ENCODE measurements around the gene GMDS.

GMDS gene

DNA sequence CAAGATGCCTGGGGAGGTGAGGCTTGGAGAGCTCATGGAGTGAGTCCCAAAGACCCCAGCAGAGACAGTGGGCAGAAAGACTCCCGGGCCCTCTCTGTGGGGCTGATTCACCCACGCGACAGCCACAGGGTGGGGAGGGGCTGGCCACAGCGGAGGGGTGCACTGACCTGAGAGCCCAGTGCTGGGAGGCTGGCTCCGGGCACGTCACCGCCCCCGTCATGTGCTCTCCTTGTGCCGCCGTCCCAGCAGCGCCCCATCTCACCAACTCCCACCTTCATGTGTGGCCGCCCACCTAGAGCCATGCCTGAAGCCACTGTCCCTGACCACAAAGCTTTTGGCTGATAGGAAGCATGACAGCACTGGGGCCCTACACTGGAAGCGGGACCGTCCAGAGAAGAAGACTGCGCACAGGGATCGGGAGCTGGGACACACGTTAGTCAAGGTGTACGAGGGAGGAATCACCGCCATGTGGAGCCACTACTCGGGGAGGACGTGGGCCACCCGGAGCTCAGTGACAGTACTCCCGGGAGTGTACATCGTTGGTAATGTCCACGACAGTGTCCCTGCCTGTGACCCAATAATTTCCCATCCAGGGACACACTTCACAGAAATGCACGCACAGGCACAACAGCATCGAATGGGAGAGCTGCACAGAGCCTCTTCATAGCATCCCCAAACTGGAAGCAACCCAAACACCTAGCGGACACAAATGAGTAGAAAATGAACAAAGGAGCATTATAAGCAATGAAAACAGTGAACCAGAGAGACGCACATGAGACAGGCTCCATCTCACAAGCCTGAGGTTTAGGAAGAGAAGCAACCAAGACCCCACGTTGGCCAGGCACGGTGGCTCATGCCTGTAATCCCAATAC is 664.0 kb downstream of the GMDS start:
- in situ Hi-C loops (cut with MboI; ENCODE audit: low pct_unique_long_range_greater_than_20kb, low sequenced_read_pairs): loop anchor here (25.0 kb wide), 3 partner anchors 781 to 1056 kb away; no protein-coding TSS in a partner anchor
- no peak for DNase-seq

DNA sequence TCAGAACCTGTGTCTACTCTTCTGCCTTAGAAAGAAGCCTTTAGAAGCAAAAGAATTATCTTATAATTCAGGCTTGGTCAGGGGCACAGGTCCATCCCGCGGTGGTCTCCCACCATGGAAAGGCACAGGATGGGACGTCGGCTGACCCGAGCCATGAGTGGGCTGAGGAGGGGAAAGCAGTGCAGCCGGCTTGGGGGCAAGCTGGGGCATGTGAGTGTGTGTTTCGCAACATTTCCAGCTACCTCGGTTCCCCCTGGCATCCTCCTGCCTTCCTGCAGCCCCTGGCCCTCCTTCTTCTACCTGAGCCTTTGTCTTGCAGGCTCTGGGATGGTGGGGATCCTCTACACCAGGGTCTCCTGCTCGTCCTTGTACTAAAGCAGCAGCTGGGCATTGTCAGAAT is 664.8 kb downstream of the GMDS start:
- in situ Hi-C loops (cut with MboI; ENCODE audit: low pct_unique_long_range_greater_than_20kb, low sequenced_read_pairs): loop anchor here (25.0 kb wide), 3 partner anchors 782 to 1057 kb away; no protein-coding TSS in a partner anchor
- no peak for DNase-seq

DNA sequence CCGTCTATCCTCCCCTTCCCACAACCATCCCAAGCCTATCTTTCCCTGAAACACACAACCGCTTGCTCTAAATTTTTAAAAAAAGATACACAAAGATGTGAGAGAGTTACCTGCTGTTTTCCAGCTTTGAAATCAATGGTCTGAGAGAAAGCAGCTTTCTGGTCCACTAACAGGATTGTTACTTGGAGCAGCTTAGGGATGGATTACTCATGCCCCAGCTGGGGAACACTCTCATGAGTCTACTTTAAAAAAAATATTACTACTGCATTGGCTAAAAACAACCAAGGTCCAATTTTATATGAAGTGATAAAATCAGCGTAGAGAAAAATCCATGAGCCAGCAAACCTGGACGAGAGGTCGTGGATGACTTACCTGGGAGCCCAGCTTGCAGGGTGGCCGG is 665.3 kb downstream of the GMDS start:
- no peak for DNase-seq
- in situ Hi-C loops (cut with MboI; ENCODE audit: low pct_unique_long_range_greater_than_20kb, low sequenced_read_pairs): loop anchor here (25.0 kb wide), 3 partner anchors 782 to 1057 kb away; no protein-coding TSS in a partner anchor

DNA sequence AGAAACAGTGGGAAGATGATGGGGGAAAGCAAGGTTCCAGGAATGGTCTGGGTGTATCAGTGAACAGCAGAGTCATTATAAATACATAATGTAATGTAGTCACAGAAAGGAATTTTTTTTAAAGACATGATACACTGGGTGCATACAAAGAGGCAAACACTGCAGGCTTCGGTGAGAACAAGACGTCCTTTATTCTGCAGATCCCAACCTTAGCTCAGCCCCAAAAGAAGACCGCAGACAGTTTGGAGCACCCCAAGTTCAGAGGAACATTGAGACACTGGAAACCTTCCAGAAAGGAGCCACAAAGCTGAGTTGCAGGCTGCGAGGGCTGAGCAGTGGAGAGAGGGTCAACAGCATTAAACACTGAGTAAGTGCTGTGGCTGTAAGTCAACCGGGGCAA is 666.3 kb downstream of the GMDS start:
- no peak for DNase-seq
- in situ Hi-C loops (cut with MboI; ENCODE audit: low pct_unique_long_range_greater_than_20kb, low sequenced_read_pairs): loop anchor here (25.0 kb wide), 3 partner anchors 783 to 1058 kb away; no protein-coding TSS in a partner anchor

DNA sequence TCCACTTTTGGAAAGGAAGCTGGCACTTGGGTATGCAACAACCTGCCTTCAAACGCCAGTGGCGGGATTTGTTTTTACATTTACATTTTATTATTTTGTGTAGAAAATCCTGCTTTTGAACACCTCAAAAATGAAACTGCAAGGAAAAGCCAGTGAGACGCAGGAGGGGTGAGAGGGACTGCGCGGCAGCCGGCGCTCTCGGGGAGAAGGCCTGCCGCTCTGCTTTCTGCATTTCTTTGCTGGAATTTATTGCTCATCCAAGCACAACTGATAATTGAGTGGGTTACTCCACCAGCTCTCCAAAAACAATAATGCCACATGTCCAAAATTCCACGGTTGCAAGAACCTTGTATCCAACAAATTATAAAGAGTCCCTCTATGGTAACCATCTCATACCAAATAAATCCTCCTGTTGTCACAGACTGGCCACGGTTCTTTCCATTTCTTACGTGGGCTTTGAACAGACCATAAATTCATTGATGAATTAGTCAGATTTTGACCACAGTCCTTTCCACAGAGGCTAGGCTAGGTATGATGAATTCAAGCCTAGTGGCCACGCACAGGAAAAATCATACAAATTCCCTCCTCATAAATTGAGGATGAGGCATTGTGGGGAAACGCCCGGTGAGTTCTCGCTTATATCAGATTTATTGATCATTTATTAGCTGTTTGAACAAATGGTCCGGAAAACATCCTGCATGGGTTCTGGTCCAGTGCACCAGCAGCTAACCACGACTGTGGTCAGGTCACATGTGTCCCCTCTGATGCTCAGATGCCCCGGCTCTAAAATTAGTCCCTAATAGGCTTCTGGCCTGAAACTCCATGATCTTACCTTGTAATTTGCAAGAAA is 667.3 kb downstream of the GMDS start:
- in situ Hi-C loops (cut with MboI; ENCODE audit: low pct_unique_long_range_greater_than_20kb, low sequenced_read_pairs): loop anchor here (25.0 kb wide), 3 partner anchors 784 to 1059 kb away; no protein-coding TSS in a partner anchor
- DNase-seq: no peak

DNA sequence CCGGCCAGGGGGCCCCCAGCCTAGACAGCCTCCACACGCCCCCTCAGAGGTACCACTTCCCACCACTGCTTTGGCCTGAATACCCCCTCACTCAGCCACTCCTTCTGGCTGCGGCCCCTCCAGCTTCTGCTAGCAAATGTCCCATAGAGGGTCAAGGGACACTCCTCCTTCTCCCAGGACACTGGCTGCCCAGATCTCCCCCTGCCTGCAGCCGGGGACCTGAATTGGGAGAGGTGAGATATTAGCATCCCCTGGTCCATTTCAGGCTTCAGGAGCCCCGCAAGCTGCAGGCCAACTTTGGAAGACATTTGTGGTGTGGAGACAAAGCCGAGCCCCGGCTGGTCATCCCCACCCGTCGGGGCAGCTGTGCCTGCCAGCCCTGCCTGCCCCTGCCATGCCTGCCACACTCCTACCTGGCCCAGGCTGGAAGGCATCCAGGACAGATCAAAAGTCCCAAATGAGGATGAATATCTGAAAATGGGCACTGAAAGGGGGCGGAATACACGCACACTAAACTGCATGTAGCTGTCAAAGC is 668.2 kb downstream of the GMDS start:
- in situ Hi-C loops (cut with MboI; ENCODE audit: low pct_unique_long_range_greater_than_20kb, low sequenced_read_pairs): loop anchor here (25.0 kb wide), 3 partner anchors 785 to 1060 kb away; no protein-coding TSS in a partner anchor
- DNase-seq: no peak

DNA sequence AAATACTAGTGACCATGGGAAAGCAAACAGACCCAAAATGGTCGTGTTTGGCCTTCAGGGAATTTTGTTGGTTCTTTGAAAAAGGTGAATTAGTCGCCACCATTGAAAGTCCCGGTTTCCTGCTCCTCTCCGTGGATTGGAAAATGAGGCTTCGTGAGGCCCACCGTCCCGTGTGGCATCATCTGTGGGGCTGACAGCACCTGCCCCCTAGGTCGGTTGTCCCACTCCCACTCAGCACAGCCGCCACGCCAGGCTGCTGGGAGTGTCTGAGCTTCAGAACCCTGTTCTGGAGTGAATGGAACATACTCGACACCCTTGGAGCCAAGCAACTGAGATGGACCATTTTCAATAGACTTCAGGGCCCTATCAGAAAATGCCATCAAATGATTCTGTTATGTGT is 668.7 kb downstream of the GMDS start:
- no peak for DNase-seq
- in situ Hi-C loops (cut with MboI; ENCODE audit: low pct_unique_long_range_greater_than_20kb, low sequenced_read_pairs): loop anchor here (25.0 kb wide), 3 partner anchors 786 to 1061 kb away; no protein-coding TSS in a partner anchor

DNA sequence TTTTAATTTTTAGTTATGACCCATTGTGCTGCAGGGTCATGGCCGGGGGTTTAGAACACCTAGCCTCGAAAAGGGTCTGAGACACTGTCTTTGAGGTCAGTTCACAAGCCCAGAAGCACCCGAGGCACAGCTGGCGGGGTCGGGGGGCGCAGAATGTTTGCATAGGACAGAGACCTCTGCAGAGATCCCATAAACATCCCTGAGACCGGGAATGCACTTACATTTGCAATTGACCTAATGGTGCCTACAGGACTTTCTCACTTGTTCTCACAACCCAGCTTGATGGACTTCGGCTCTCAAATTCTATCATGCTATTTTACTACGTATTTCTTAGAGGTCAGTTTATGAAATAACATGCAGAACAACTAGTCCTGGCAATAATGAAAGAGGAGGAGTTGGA is 669.2 kb downstream of the GMDS start:
- in situ Hi-C loops (cut with MboI; ENCODE audit: low pct_unique_long_range_greater_than_20kb, low sequenced_read_pairs): loop anchor here (25.0 kb wide), 3 partner anchors 786 to 1061 kb away; no protein-coding TSS in a partner anchor
- DNase-seq: no peak

DNA sequence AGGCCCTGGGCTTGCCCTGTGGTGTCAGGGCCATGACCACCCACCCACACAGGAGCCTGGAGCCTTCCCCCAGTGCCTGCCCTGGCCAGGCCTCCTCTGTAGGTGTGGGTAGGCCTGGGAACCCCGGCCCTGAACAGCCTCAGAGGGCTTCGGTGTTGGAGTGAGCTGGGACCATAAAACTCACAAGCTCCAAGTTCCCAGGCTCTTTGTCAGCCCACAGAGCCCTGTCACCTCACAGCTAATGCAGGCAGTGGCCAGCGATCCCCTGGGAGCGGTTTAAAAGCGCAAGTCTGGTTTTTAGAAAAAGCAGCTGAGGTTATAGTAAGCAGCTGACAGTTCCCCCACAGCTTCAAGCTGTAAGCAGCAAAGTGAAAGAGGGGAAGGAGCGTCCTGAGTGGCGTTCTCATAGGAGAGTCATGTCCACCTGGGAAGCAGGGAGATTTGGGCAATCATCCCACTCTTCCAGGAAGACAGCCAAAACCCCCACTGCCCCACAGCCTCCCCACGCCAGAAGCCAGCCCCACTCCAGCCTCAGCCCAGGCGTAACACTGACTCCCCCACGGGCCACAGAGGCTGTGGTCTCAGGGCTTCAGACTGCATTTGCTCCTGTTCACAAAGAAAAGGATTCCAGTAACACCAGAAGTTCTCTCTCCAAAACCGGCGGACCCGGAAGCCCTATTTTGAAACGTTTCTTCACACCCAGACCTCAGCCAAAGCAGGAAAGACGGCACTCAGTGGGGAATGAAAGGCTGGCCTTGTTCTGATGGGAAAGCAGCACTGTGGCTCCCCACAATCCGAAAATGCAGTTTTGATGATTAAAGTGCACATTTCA is 670.0 kb downstream of the GMDS start:
- in situ Hi-C loops (cut with MboI; ENCODE audit: low pct_unique_long_range_greater_than_20kb, low sequenced_read_pairs): loop anchor here (25.0 kb wide), 3 partner anchors 787 to 1062 kb away; no protein-coding TSS in a partner anchor
- DNase-seq: no peak

DNA sequence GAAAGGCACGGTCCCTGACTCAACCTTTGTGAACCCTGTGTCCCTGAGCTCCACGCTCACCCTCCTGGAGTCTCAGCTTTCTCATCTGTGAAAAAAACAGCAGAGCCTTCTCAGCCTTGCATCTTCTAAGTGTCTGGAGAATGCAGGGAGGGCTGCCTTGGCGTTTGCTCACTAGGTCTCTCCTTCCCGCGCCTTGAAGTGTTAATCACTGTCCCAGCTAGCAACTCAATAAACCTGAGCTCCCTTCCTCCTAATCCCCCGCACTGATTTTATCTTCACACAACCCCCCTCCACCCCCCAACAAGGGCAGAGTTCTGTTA is 670.6 kb downstream of the GMDS start:
- DNase-seq: no peak
- in situ Hi-C loops (cut with MboI; ENCODE audit: low pct_unique_long_range_greater_than_20kb, low sequenced_read_pairs): loop anchor here (25.0 kb wide), 3 partner anchors 787 to 1062 kb away; no protein-coding TSS in a partner anchor

DNA sequence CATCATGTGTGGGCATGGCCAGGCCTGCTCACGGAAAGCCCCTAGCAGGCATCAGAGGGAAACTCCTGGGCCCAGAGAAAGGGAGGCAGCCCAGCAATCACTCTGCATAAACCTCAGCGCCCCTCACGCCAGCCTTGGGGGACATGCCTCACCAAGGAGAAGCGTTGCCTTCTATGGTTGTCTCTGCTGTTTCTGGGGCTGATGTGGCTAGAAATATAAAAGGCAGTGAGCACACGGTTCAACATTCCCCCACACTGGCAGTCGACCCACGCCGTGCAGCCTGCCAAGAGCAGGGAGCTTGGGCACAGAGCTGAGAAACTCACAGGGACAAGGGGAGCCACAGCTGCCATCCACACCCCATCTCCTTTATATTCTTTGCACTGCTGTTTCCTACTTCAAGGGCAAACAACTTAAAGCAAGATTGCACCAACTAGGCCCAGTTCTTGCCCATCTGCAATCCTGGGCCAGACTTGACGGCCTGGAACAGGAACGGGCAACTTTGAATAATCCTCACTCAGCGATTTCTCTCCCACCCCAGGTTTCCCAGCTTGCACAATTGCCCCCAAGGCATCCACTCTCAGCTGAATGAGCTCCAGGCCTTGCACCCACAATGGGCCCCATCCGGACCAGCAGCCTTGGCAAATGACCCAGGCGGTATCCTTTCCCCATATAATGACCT is 671.2 kb downstream of the GMDS start:
- no peak for DNase-seq
- in situ Hi-C loops (cut with MboI; ENCODE audit: low pct_unique_long_range_greater_than_20kb, low sequenced_read_pairs): no loop called here
